Skeletal muscle tissue (tissue), 4 donors: ENCODE results near the gene CARD8. TPM values are rescaled to one million over a fixed set of nuclear protein-coding genes. Genes with fewer than 3 reads are reported as not detected.

Source experiments
- H3K27ac ChIP-seq: one replicate; pipeline ENCODE4 v1.7.0; 2013; ENCODE audit warnings: mild to moderate bottlenecking, low read depth, low read length, inconsistent platforms
- H3K27me3 ChIP-seq, 3 donors: one replicate each; pipeline ENCODE4 v1.7.0; 2013; ENCODE audit warnings: low read length in 3 of 3; ENCODE audit not compliant: control insufficient read depth in 3 of 3, insufficient read depth in 3 of 3
- H3K36me3 ChIP-seq, 3 donors: one replicate each; pipeline ENCODE4 v1.7.0; 2013; ENCODE audit warnings: low read length in 3 of 3; ENCODE audit not compliant: control insufficient read depth in 3 of 3, insufficient read depth in 3 of 3
- H3K4me1 ChIP-seq, 3 donors: one replicate each; pipeline ENCODE4 v1.7.0; 2013; ENCODE audit warnings: low read length in 3 of 3, mild to moderate bottlenecking in 3 of 3; ENCODE audit not compliant: control insufficient read depth in 3 of 3, insufficient read depth in 3 of 3
- H3K4me3 ChIP-seq, 3 donors: one replicate each; pipeline ENCODE4 v1.7.0; 2013; ENCODE audit warnings: low read length in 3 of 3
- H3K9ac ChIP-seq, 3 donors: one replicate each; pipeline ENCODE4 v1.7.0; 2013; ENCODE audit warnings: low read length in 3 of 3, mild to moderate bottlenecking in 3 of 3, moderate library complexity in 2 of 3, low read depth in 1 of 3
- H3K9me3 ChIP-seq, 3 donors: one replicate each; pipeline ENCODE4 v1.7.0; 2013; ENCODE audit warnings: low read length in 3 of 3; ENCODE audit not compliant: control insufficient read depth in 3 of 3
- total RNA-seq: library from RNA; depleted of rRNA; stranded (reverse); fragments of >200 nt; gene quantifications from one replicate; pipeline ENCODE4 v1.2.3, GENCODE V29; 2014
- donor health status: Osteomylitis.

CARD8 gene
- total RNA-seq, 1 donor from 2014 or later: 26.6 TPM

- H3K4me1 ChIP-seq: peaks cover 0 to 6% (median 4%) of the 10 kb centered on the region in 3 donors
- no peaks in the 10 kb centered on the region for H3K9me3 ChIP-seq
- no peak overlapping the region for H3K27ac ChIP-seq
- H3K4me3 ChIP-seq: no peak overlapping the region
- peaks cover 0 to 5% (median 0%) of the 10 kb centered on the region in 3 donors for H3K36me3 ChIP-seq
- peaks cover 0 to 10% (median 0%) of the 10 kb centered on the region in 3 donors for H3K27me3 ChIP-seq
- H3K9ac ChIP-seq: no peak overlapping the region
These were observed 59.4 kb downstream of the CARD8 start for GRCh38 chr19:48196321-48196763.

- Histone ChIP-seq H3K27ac (no peak overlapping the region), H3K27me3 (peaks cover 0 to 10% (median 0%) of the 10 kb centered on the region in 3 donors), H3K9ac (no peak overlapping the region), H3K4me1 (peaks cover 0 to 6% (median 4%) of the 10 kb centered on the region in 3 donors), H3K9me3 (no peaks in the 10 kb centered on the region), H3K36me3 (peaks cover 0 to 5% (median 3%) of the 10 kb centered on the region in 3 donors), H3K4me3 (no peak overlapping the region)
These were observed 60.6 kb downstream of the CARD8 start for GRCh38 chr19:48194844-48195830.

- Histone ChIP-seq H3K4me3 (no peak overlapping the region), H3K9me3 (no peaks in the 10 kb centered on the region), H3K27ac (no peak overlapping the region), H3K27me3 (peaks cover 0 to 10% (median 0%) of the 10 kb centered on the region in 3 donors), H3K4me1 (peaks cover 0 to 6% (median 4%) of the 10 kb centered on the region in 3 donors), H3K9ac (no peak overlapping the region), H3K36me3 (peaks cover 0 to 5% (median 3%) of the 10 kb centered on the region in 3 donors)
These were observed 61.5 kb downstream of the CARD8 start for GRCh38 chr19:48194041-48194843.

- Histone ChIP-seq H3K4me3 (no peak overlapping the region), H3K4me1 (peaks cover 0 to 6% (median 4%) of the 10 kb centered on the region in 3 donors), H3K9me3 (no peaks in the 10 kb centered on the region), H3K27ac (no peak overlapping the region), H3K27me3 (peaks cover 0 to 10% (median 0%) of the 10 kb centered on the region in 3 donors), H3K9ac (no peak overlapping the region), H3K36me3 (peaks cover 3 to 10% (median 5%) of the 10 kb centered on the region in 3 donors)
These were observed 63.0 kb downstream of the CARD8 start for GRCh38 chr19:48192750-48193149.

GRCh38 chr19:48190885-48191284, 64.8 kb downstream of the CARD8 start:
- H3K9ac ChIP-seq: no peak overlapping the region
- peaks cover 0 to 4% (median 0%) of the 10 kb centered on the region in 3 donors for H3K27me3 ChIP-seq
- no peaks in the 10 kb centered on the region for H3K4me1 ChIP-seq
- H3K9me3 ChIP-seq: no peaks in the 10 kb centered on the region
- H3K4me3 ChIP-seq: no peak overlapping the region
- H3K27ac ChIP-seq: no peak overlapping the region
- peaks cover 4 to 10% (median 5%) of the 10 kb centered on the region in 3 donors for H3K36me3 ChIP-seq

GRCh38 chr19:48190288-48190884, 65.3 kb downstream of the CARD8 start:
- Histone ChIP-seq H3K9me3 (no peaks in the 10 kb centered on the region), H3K27ac (no peak overlapping the region), H3K4me3 (no peak overlapping the region), H3K9ac (no peak overlapping the region), H3K27me3 (peaks cover 0 to 4% (median 0%) of the 10 kb centered on the region in 3 donors), H3K4me1 (no peaks in the 10 kb centered on the region), H3K36me3 (peaks cover 4 to 10% (median 5%) of the 10 kb centered on the region in 3 donors)

- Histone ChIP-seq H3K36me3 (peaks cover 5 to 7% (median 7%) of the 10 kb centered on the region in 3 donors), H3K27ac (no peak overlapping the region), H3K4me1 (no peaks in the 10 kb centered on the region), H3K9ac (no peak overlapping the region), H3K4me3 (no peak overlapping the region), H3K9me3 (peaks cover 0 to 1% (median 0%) of the 10 kb centered on the region in 3 donors), H3K27me3 (no peaks in the 10 kb centered on the region)
These were observed 69.1 kb downstream of the CARD8 start for GRCh38 chr19:48186541-48186991.

GRCh38 chr19:48186015-48186414, 69.7 kb downstream of the CARD8 start:
- H3K4me1 ChIP-seq: no peaks in the 10 kb centered on the region
- H3K36me3 ChIP-seq: peaks cover 7 to 9% (median 7%) of the 10 kb centered on the region in 3 donors
- peaks cover 0 to 3% (median 0%) of the 10 kb centered on the region in 3 donors for H3K9me3 ChIP-seq
- no peak overlapping the region for H3K4me3 ChIP-seq
- H3K27me3 ChIP-seq: no peaks in the 10 kb centered on the region
- H3K9ac ChIP-seq: no peak overlapping the region
- H3K27ac ChIP-seq: no peak overlapping the region

GRCh38 chr19:48183356-48183755, 72.4 kb downstream of the CARD8 start:
- Histone ChIP-seq H3K36me3 (peaks cover 2 to 12% (median 7%) of the 10 kb centered on the region in 3 donors), H3K9me3 (peaks cover 0 to 3% (median 0%) of the 10 kb centered on the region in 3 donors), H3K27me3 (no peaks in the 10 kb centered on the region), H3K4me3 (no peak overlapping the region), H3K9ac (no peak overlapping the region), H3K27ac (no peak overlapping the region), H3K4me1 (no peaks in the 10 kb centered on the region)
